DND-41 (cell line): ENCODE results near the gene CLUH.

Experiments
- ATAC-seq: fragments of 200-7000 bp; cut with Tn5 transposase; 3 replicates; pipeline ENCODE4 v1.9.1; 2021; ENCODE audit warnings: low read depth; ENCODE audit not compliant: insufficient read depth
- DNase-seq: peaks from one replicate; pipeline ENCODE4 v3.0.0-alpha.2; 2020
- H2AFZ ChIP-seq: 2 replicates; pipeline ENCODE4 v1.6.0; 2012; ENCODE audit warnings: low read depth, low read length
- H3K27ac ChIP-seq: 2 replicates; pipeline ENCODE4 v1.5.1; 2012; ENCODE audit warnings: low read length, inconsistent platforms
- H3K27me3 ChIP-seq: fragments of 200-600 bp; sonication (generic); 2 replicates; pipeline ENCODE4 v1.6.0; 2012; ENCODE audit warnings: low read length, mild to moderate bottlenecking, inconsistent platforms; ENCODE audit not compliant: insufficient read depth, poor library complexity
- H3K36me3 ChIP-seq: 2 replicates; pipeline ENCODE4 v1.5.1; 2012; ENCODE audit warnings: low read length, inconsistent platforms; ENCODE audit not compliant: insufficient read depth
- H3K4me1 ChIP-seq: 2 replicates; pipeline ENCODE4 v1.5.1; 2012; ENCODE audit warnings: mild to moderate bottlenecking, low read length; ENCODE audit not compliant: insufficient read depth
- H3K4me2 ChIP-seq: 2 replicates; pipeline ENCODE4 v1.6.0; 2012; ENCODE audit warnings: mild to moderate bottlenecking, moderate library complexity, low read length, inconsistent platforms; ENCODE audit not compliant: insufficient read depth
- H3K4me3 ChIP-seq, 2 experiments: fragments of 200-600 bp in 1 of 2; shearing (Covaris generic) in 1 of 2; 2 replicates each; pipeline ENCODE4 v1.5.1; 2012 to 2016; ENCODE audit warnings: inconsistent platforms in 2 of 2, low read length in 2 of 2, mild to moderate bottlenecking in 2 of 2, low read depth in 1 of 2, moderate library complexity in 1 of 2
- H3K79me2 ChIP-seq: 2 replicates; pipeline ENCODE4 v1.6.0; 2012; ENCODE audit warnings: low read length, inconsistent platforms; ENCODE audit not compliant: insufficient read depth
- H3K9ac ChIP-seq: 2 replicates; pipeline ENCODE4 v1.6.0; 2012; ENCODE audit warnings: low read depth, mild to moderate bottlenecking, inconsistent platforms, low read length, moderate library complexity
- H3K9me3 ChIP-seq: 2 replicates; pipeline ENCODE4 v1.5.1; 2012; ENCODE audit warnings: low read length, moderate library complexity, mild to moderate bottlenecking, inconsistent platforms; ENCODE audit not compliant: insufficient read depth, severe bottlenecking
- H4K20me1 ChIP-seq: 2 replicates; pipeline ENCODE4 v1.6.0; 2012; ENCODE audit warnings: low read length; ENCODE audit not compliant: insufficient read depth
- EZH2 ChIP-seq: IDR thresholded peaks from 3 replicates; pipeline ENCODE4 v1.6.1; 2012; ENCODE audit warnings: borderline replicate concordance, low read depth, mild to moderate bottlenecking, moderate library complexity, low read length, inconsistent platforms; ENCODE audit not compliant: severe bottlenecking
- TF ChIP-seq, protein P1 (sequence below): IDR thresholded peaks from 2 replicates; pipeline ENCODE4 v1.5.1; 2012; ENCODE audit warnings: borderline replicate concordance, low read length, moderate library complexity, mild to moderate bottlenecking; ENCODE audit not compliant: poor library complexity, severe bottlenecking; ENCODE audit errors: extremely low read depth

CLUH gene

DNA sequence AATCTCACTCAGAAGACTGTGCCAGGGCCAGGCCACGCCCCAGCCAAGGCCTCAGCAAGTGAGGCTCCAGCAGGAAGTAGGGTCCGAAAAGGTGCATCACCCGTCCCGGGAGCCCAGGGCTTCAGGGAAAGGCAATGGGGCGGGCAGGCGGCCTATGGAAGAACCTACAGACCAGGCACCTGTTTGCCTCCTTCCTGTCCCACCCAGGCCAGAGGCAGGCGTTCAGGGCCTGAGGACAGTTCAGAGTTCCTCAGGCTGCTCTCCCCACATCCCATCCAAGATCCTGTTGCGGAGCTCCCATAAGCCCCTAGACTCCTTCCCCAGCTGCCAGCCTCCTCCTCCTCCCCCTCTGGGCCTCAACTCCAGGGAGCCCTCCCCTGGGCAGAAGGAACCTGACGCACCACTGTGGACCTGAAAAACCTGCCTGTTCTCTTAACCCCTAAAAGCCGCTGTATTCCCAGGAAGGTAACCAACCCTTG is 2.3 kb downstream of the CLUH start:
- TF ChIP-seq EZH2 = no peak
- TF ChIP-seq, protein P1, sequence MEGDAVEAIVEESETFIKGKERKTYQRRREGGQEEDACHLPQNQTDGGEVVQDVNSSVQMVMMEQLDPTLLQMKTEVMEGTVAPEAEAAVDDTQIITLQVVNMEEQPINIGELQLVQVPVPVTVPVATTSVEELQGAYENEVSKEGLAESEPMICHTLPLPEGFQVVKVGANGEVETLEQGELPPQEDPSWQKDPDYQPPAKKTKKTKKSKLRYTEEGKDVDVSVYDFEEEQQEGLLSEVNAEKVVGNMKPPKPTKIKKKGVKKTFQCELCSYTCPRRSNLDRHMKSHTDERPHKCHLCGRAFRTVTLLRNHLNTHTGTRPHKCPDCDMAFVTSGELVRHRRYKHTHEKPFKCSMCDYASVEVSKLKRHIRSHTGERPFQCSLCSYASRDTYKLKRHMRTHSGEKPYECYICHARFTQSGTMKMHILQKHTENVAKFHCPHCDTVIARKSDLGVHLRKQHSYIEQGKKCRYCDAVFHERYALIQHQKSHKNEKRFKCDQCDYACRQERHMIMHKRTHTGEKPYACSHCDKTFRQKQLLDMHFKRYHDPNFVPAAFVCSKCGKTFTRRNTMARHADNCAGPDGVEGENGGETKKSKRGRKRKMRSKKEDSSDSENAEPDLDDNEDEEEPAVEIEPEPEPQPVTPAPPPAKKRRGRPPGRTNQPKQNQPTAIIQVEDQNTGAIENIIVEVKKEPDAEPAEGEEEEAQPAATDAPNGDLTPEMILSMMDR = no peak
- Histone ChIP-seq H3K4me1 (peaks cover 58% of the 10 kb centered on the region), H3K9me3 (no peaks in the 10 kb centered on the region), H3K27ac (peak overlapping the region; percentile 23), H3K79me2 (peaks cover 86% of the 10 kb centered on the region), H3K27me3 (no peaks in the 10 kb centered on the region), H3K9ac (peak overlapping the region; percentile 77), H3K4me2 (peak overlapping the region; percentile 93), H3K4me3 (peak overlapping the region in 1 of 2 experiments; percentile 71; a peak in 2 of 4 replicates), H4K20me1 (peaks cover 70% of the 10 kb centered on the region), H3K36me3 (peaks cover 14% of the 10 kb centered on the region), H2AFZ (no peak overlapping the region)
- no peak for ATAC-seq
- DNase-seq = no peak

DNA sequence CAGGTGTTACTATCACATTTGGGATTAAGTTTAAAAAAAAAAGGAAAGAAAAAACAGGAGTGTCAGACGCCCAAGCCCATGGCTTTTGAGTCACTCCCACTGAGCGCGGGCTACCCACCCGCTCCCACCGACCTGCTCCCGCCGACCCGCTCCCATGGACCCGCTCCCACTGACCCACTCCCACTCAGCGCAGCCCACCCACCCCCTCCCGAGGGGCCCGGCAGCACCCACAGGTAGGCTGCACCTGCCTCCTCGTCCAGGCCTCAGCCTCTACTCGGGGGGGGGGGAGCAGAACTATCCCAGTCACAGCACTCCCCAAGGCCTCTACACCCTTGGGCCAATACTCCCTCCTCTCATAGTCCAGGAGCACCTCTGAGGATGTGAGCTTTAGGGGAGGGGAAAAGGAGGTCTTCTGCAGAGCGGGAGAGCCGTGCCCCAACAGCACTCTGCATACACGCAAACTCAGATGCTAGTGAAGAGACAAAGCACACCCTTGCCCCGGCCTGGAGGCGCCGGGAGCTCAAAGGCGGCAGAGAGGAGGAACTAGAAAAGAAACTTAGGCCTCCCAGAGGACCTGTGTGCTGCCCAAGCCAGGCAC is 2.9 kb downstream of the CLUH start:
- H3K27me3 ChIP-seq = no peaks in the 10 kb centered on the region
- peak overlapping the region; percentile 93 for H3K4me2 ChIP-seq
- no peak overlapping the region for H2AFZ ChIP-seq
- H3K4me1 ChIP-seq = peaks cover 55% of the 10 kb centered on the region
- peaks cover 20% of the 10 kb centered on the region for H3K36me3 ChIP-seq
- peaks cover 90% of the 10 kb centered on the region for H3K79me2 ChIP-seq
- H3K9ac ChIP-seq = peak overlapping the region; percentile 77
- H3K4me3 ChIP-seq = peak overlapping the region in 1 of 2 experiments; percentile 71; a peak in 2 of 4 replicates
- H4K20me1 ChIP-seq = peaks cover 75% of the 10 kb centered on the region
- no peak for DNase-seq
- ATAC-seq = no peak
- no peaks in the 10 kb centered on the region for H3K9me3 ChIP-seq
- TF ChIP-seq, protein P1 = no peak
- no peak for TF ChIP-seq EZH2
- H3K27ac ChIP-seq = peak overlapping the region; percentile 23; the same call in 1 of the 2 replicates

DNA sequence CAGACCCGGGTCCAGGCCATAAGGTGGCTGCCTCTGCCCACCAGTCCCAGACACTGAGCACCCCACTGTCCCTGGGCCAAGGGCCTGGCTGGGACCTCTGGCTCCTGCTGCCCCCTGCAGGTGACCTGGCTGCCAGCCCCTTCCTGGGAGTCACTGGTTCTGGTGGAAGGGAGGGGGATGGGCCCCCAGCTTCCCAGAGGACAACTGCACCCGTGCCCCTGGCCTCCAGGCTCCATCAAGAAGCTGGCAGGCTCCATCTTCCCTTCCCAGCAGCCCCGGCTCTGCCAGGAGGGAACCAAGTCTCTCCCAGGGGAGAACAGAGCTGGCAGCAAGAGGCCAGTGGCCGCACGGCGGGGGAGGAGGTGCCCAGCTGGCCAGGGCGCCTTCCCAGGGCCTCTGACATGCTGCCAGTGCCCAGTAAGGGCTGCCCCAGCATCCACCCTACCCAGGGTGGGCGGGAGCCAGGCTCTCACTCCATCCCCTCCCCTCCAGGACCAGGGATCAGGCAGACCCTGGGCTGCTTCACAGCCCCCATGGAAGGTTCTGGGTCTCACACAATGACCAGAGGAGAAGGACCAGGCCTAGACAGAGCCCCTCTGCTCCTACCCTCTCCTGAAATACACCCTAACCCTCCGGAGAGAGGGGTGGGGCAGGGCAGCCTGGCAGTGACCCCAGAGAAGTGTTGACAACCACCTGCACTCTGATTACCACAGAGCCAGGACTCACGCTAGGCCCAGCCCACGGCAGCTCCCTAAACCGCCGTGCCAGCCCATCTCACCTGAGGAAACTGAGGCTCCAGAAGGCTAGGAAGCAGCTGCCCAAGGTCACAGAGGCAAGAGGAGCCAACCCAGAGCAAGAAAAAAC is 3.6 kb downstream of the CLUH start:
- Histone ChIP-seq H3K27me3 (no peaks in the 10 kb centered on the region), H2AFZ (no peak overlapping the region), H3K9me3 (no peaks in the 10 kb centered on the region), H3K27ac (no peak overlapping the region), H3K36me3 (peaks cover 27% of the 10 kb centered on the region), H3K4me1 (peaks cover 52% of the 10 kb centered on the region), H3K4me3 (no peak overlapping the region), H3K4me2 (peak overlapping the region; percentile 93; the same call in 1 of the 2 replicates), H3K9ac (peak overlapping the region; percentile 15; the same call in 1 of the 2 replicates), H3K79me2 (peaks cover 92% of the 10 kb centered on the region), H4K20me1 (peaks cover 83% of the 10 kb centered on the region)
- peak; percentile 30 for DNase-seq
- TF ChIP-seq, protein P1 = peak; percentile 54
- no peak for TF ChIP-seq EZH2
- ATAC-seq = no peak
